ENCODE results near the gene LRCH1. TPM values are rescaled to one million over a fixed set of nuclear protein-coding genes. Genes with fewer than 3 reads are reported as not detected.

Gene LRCH1
- total RNA-seq, 1 donor: 10.0 TPM

DNA sequence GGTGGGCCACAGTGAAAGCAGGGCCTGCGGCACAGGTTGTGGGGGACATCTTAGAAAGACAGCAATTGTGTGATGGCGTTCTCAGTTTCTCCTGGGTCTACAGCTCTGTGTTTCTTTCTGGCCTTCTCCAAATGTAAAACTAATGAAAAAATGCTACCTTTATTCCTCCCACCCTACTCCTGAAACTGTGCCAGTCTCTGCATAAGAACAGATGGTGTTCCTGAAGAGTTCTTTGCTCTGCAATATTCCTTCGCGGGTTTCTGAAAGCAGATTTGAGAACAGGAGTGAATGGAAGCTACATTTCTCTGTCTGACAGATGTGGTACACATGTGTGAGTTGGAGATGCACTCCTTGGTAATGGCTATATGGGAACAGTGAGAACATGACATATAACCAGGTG is 18.0 kb upstream of the LRCH1 start:
- DNase-seq (ENCODE audit: low read depth in 2 of 3, low spot score in 2 of 3): no peak

DNA sequence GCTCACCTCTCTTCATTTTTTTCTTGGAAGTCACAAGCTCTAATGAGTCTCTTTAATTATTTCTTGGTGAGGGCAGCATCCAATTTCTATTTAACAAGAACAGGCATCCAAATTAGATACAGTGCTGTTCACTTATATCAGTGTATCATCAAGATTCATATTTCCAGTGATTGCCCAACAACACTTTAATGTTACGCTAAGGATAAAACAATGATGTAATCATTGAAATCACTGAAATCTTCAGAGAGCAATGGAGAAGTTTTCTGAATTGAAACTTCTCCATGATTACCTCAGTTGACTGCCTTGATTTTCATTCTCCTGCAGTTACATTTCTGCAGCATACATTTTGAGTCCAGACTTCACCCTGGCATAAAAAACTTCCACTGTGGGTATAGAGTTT is 17.1 kb upstream of the LRCH1 start:
- DNase-seq (ENCODE audit: low read depth in 2 of 3, low spot score in 2 of 3): no peak

DNA sequence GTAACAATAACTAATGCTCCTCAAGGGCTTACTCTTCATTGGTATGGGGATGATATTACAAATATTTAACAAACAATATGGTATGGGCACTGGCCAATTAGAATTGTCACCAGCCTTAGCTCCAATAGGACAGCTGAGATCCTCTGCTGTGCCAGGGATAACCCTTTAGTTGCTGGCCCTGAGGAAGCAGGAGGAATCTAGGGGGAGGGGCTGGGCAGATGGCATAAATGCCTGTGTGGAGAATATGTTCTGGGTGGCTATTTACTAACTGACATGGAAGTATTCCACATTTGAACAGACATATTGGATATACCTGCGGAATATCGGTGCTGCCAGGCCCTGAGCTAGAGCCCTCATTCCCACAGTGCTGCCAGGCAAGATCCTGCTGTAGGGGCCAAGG is 16.6 kb upstream of the LRCH1 start:
- DNase-seq (ENCODE audit: low read depth in 2 of 3, low spot score in 2 of 3): no peak

DNA sequence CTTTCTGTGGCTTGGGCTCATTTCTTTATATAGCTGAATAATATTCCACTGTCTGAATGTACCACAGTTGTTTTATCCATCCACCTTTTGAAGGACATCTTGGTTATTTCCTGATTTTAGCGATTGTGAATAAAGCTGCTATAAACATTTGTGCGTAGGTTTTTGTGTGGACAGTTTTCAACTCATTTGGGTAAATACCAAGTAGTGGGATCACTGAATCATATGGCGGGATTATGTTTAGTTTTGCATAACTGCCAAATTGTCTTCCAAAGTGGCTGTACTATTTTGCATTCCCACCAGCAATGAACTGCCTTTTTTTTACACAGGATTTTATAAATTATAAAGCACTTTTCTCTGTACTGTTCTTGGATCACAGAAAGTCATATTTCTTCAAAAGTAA is 13.7 kb upstream of the LRCH1 start:
- DNase-seq (ENCODE audit: low read depth in 2 of 3, low spot score in 2 of 3): no peak

DNA sequence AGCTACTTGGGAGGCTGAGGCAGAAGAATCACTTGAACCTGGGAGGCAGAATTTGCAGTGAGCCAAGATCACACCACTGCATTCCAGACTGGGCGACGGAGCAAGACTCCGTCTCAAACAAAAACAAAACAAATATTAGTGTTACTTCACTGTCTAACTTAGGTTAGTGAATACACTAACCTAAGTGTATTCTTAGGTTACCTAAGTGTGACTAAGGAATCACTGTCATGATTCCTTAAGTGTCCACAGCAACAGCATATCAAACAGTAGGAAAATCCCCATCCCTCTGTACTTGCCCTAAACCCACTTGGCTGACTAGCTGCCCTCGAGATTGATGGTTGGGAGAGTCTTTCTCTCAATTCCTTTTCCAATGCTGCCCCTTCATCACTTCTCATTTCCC is 11.8 kb upstream of the LRCH1 start:
- DNase-seq (ENCODE audit: low read depth in 2 of 3, low spot score in 2 of 3): no peak

DNA sequence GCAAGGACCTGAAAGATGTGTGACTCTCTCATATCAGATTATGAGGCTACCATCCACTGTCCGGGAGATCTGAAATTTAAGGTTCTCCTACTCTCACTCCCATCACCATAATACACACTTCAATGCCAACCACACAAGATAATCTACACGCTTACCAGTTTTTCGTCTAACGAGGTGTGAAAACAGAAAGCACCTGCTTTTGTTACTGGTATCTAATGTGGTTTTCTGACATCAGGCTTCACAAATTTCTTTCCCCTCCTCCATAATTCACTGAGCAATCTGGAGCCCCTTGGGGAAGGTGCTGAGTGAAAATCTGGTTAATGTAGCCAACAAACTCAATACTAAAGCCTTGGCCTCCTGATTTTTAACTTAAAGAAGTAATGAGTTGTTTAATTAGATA is 10.1 kb upstream of the LRCH1 start:
- no peak for DNase-seq (ENCODE audit: low read depth in 2 of 3, low spot score in 2 of 3)

DNA sequence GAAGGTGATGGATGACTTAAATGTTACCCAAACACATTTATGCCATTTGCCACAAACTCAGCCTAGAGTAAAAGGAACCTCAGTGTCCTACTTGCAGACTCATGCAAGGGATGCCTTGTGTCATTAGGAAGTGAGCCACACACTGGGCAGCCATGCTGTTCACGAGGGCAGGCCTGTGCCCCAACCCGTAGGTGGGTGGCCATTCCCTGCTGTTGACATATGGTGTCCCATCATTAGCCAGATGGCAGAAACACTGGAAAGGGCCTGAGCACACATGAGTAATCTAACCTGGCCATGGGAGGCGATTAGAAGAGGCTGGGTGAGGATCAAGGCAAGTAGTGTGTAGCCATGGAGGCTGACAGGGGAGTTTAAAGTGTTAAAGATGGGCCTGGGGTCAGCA is 9.7 kb upstream of the LRCH1 start:
- no peak for DNase-seq (ENCODE audit: low read depth in 2 of 3, low spot score in 2 of 3)

DNA sequence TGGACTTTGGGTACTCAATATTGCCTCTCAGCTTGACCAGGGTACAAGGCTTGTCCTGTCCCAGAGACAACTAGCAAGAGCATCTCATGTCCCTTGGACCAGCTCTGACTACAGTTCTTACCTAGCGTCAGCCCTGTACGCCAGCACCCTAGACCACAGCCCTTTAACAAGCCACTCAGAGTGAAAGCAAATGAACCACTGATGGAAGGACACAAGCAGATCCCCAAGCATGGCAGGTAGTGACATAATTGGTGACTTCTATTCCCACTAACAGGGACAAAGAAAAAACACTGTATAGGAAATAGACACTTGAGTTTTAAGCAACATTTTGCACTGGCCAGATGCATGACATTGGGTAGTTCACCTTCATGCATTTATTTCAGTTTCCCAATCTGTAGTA is 8.8 kb upstream of the LRCH1 start:
- no peak for DNase-seq (ENCODE audit: low read depth in 2 of 3, low spot score in 2 of 3)

DNA sequence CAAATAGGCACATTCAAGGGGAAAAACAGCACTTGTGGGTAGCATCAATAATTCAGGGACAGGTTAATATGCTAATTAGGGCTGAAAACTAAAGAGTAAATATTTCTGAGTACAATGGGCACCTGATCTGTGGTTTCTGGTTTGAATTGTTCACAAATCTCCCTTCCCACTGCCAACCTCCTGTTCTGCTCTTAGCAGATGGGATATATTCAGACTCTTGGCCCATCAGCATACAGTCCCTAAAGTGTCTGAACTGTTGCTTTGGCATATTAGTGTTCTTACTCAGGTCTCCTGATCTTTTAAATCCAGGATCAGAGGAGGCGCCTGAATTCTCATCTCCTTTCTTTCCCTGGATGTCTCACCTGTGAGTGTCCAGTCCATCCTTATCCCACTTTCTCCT is 8.2 kb upstream of the LRCH1 start:
- DNase-seq (ENCODE audit: low read depth in 2 of 3, low spot score in 2 of 3): no peak

DNA sequence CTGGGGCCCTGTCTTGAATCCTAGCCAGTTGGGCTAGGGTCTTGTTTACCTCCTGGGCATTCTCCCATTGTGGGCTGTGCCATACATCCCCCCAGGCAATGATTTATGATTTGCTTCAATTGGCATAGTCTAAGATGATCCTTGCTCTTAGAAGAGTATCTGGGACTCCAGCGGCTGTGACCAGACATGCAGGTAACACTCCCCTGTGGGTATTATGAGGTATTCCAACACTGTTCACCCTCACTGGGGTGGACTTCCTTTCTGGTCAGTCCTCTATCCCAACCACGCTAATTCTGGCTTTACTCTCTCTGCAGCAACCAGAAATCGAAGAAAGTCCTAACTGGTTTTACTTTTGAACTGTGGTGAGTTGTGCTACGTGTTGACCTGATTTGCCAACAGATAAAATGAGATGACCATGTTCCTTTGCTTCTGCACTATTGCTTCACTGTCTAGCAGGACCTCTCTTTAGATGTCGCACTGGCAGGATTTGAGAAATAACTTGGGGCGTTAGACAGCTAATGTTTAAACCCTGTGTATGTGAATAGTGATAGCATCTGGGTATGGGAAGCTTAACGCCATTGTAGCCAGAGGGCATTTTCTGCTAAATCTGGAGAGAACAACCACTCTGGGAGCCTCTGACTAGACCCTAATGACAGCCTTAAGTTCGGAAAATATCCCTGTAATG is 6.7 kb upstream of the LRCH1 start:
- no peak for DNase-seq (ENCODE audit: low read depth in 2 of 3, low spot score in 2 of 3)

DNA sequence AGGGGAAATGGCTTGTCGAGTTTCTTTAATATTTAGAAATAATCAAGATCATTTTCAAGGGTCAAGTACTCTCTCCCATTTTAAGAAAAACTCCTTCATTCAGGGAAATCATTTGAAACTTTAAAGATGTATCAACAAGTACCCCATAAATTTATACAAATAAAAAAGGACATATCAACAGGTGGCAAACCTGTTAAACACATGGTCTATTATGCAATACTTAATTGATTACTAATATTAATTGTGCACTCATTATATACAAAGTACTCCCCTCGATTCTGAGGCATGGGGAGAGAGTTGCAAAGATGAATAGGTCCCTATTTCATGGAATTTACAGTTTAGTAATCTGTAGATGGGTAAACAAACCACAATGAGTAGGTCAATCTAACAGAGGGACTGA is 2.1 kb upstream of the LRCH1 start:
- DNase-seq (ENCODE audit: low read depth in 2 of 3, low spot score in 2 of 3): no peak

DNA sequence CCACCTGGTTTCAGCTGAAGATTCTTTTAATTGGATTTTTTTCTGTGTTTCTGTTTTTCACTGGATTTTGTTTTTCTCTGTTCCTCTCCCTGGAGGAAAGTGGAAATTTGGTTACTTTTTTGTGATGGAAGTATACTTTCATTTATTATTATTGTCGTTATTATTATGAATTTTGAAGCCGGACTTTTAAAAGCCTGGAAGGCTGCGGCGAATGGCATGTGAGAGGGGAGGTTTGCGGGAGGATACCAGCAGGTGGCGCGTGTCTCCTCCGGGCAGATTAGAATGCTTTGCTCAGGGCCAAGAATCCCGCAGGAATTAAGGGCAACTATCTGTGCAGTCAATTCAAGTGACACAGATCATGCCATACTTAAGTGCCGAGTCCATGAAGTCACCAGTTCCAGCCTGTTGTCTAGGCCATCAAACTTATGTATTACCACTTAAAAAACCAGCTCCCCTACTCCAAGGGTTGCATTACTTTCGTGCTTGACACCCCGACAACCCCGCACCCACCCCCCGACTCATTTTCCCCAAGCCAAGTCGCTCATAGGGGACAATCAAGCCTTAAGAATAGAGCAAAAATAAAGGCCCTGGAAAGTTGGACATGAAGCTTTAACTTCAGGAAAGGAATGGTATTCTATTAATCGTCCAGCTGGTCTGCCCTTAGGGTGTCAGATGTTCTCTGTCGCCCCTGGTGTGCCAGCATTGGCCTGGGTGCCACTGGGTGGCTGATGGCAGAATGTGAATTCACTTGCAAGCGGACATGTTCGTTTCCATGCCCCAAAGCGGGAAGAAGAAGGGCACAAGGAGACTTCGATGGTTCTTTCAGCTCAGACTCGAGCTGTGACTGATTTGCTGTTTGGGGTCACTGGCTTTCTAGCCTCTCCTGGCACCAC is 1.3 kb upstream of the LRCH1 start:
- peak; percentile 31 to 58 (median 52) for DNase-seq (ENCODE audit: low read depth in 2 of 3, low spot score in 2 of 3)

DNA sequence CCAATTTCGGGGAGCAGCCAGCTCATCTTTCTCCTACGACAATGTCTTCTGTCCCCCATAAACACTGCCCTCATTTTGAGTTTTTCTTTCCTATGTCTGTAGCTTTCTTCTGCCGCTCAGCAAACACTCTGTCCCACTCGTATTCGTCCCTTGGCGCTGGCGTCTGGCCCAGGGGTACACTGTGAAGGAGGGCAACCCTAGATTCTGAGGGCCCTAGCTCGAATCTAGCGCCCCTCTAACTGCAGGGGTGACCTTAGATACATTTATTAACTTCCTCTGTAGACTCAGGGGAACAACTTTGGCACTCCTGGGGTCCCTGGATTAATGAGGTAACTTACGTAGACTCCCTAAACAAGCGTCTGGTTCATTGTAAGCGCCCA is 677 bp upstream of the LRCH1 start:
- no peak for DNase-seq (ENCODE audit: low read depth in 2 of 3, low spot score in 2 of 3)

DNA sequence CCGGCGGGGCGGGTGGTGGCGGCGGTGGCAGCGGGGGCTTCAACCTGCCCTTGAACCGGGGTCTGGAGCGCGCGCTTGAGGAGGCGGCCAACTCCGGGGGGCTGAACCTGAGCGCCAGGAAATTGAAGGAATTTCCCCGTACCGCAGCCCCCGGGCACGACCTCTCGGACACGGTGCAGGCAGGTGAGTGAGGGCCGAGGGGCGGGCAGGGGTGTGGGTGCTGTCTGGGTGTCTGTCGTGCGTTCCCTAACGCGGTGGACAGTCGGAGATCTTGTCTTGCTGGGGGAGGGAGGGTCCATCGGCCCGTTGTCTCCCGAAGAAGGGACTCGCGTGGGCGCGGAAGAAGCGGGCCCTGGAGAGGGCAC is 533 bp downstream of the LRCH1 start:
- DNase-seq (ENCODE audit: low read depth in 2 of 3, low spot score in 2 of 3): no peak

DNA sequence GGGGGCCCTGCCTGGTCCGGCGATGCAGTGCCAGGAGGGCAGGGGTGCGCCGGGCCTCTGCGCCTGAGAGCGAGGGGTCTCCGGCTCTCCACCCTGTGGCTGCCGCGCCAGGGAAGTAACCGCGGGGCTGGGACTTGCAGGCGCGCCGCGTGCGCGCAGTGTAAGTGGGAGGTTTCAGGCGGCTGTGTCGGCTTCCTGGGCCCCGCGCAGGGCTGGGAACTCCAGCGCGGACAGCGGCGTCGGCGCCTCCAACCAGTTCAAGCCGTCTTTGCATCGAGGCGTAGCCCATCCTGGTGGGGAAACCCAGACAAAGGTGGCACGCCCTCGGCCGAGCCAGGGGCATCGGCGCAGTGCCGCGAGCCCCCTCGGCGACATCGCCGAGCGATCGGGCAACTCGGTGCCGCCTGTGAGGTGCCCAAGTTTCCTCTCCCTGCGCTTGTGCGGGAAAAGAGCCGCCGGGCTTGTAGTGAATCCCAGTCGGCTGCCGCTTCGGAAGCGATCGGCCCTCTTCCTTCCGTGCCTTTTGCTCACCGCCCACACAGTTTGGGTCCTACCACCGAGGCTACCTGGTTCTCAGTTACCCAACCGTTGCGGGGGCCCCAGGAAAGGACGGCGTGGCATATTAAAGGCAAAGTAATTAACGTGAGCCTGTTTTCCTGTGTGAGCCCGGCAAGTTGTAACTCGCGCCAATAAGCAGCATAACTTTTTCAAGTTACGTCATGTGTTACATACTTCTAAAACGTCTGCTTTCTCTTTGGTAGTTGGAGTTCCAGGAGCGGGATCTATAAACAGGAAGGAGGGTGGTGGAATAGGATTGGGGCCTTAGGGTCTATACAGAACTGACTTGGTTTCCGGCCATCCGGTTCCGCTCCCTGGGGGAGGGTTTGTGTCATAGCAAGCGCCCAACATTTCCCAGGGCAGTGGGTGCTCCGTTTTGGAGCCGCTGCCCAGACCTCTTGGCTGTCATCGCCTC is 1.2 kb downstream of the LRCH1 start:
- DNase-seq (ENCODE audit: low read depth in 2 of 3, low spot score in 2 of 3): peak; percentile 58 to 71 (median 70)

DNA sequence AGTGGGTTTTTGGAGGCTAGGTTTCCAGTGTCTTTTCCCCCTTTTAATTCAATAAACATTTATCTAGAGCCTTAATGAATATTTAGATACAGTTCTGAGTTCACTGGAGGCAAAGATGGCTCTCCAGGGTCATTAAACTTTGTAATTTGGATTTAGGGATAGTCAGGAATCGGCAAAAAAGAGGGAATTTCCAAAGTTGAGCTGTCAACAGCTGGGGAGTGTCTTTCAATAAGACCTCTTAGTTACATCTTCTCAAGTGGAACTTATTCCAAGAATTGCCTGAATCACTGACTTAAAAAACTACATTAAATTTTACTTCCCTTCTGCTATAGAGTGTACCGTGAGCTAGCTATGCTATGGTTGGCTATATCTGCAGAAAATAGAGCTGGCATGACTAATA is 2.0 kb downstream of the LRCH1 start:
- DNase-seq (ENCODE audit: low read depth in 2 of 3, low spot score in 2 of 3): no peak

DNA sequence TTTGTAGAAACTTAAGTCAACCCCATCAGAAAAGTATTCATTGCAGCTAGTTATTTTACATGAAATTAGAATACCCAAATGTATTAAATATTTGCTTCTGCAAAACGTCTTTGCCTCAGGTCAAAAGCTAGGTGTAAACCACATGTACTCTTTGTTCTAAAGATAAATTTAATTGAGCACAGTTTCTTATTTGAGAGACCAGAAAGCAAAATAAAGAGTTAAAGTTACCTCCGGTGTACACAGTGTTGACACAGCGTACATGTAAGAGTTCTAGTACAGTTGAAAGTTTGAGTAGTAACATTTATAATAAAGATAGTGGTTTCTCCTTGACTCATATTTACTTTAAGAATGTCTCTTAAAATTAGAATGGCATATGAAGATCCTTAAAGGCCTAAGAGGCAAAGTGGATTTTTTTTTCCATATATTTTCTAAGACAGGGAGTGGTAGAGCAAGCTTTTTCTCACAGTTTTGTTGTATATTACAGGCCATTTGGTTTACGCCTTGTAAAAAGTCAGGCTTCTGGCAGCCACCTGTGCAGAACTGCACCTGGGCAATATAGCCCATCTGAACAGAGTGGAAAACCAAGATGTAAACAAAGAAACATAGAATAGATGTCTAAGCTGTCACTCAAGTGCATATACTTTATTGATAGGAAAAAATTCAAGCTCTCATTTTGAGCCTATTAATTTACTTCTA is 2.9 kb downstream of the LRCH1 start:
- DNase-seq (ENCODE audit: low read depth in 2 of 3, low spot score in 2 of 3): no peak

DNA sequence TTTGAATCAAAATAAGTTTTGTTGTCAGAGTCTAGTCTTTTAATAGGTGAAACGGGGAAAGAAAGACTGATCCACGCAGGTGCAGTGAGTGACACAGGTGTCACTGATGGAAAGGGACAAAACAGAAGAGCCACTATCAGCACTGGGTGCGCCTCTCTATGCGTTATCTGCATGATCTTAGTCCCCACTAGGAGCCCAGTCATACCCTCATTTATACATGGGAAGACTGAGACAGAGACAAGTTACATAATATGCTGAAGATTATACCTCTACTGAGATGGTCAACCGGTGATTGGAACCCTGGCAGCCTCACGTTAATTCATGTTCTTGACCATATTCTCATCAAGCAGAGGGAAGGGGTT is 3.4 kb downstream of the LRCH1 start:
- no peak for DNase-seq (ENCODE audit: low read depth in 2 of 3, low spot score in 2 of 3)

DNA sequence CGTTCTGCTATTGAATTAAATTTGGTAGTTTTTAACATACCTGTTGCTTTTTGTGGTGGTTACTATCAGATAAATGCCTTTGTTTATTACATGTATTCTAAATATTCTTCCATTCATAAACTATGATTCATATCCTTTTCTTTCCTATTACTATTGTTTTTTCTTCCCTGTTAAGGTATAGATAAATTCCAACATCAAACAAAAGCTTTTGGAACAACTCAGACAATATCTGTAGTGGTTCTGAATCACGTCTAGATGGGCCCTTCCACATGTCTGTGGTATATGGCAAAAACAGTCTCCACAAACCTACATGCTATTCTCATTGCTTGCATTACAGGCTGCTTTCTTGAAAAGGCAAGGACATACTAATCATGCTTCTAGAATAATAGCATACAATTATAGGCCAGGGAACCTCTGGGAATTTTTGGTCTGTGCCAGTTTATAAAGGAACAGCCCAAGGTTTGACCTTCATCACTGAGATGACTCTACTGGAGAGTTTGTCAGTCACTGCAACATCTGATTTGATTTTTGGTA is 6.4 kb downstream of the LRCH1 start:
- no peak for DNase-seq (ENCODE audit: low read depth in 2 of 3, low spot score in 2 of 3)

DNA sequence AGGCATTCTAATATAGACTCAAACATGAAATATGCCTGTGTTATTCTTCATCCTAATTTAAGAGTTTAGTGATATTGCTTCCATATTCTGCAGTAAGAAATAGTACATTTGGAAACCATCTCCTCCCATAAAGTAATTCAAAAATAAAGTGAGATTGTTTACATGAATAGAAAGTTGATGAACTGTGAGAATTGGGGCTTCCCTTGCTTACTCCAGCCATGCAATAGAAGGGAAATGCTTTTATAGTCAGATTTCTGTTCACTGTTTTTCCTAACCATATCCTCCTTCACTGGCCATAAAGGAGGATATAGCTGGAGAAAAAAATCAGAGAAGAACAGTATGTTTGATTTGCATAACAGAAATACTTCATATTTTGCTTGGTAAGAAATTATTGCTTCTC is 7.8 kb downstream of the LRCH1 start:
- no peak for DNase-seq (ENCODE audit: low read depth in 2 of 3, low spot score in 2 of 3)

DNA sequence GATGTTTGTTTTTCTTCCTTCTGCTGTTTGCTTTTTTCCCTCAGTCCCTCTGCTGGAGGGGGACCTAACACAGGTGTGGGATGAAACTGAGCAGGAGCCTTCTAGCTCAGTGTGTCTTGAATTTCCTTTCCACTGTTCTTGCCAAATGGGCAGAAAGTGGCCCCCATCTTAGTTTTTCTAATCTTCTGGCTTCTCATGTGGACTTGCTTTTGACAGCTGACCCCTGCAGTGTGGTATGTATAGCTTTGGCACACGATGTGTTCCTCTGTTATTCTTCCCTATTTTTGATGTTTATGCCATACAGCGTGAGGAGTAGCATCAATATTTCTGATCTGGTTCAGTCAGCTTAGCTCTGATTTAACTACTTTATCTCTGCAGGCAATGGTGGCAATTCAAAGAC is 8.3 kb downstream of the LRCH1 start:
- no peak for DNase-seq (ENCODE audit: low read depth in 2 of 3, low spot score in 2 of 3)
